ENCODE results near the gene PLAGL2.
"Not testable (repeated sequence)": the region's sequence is repeated elsewhere in the genome, so short reads cannot be mapped to it uniquely, and the experiment has no call there.

Gene PLAGL2

DNA sequence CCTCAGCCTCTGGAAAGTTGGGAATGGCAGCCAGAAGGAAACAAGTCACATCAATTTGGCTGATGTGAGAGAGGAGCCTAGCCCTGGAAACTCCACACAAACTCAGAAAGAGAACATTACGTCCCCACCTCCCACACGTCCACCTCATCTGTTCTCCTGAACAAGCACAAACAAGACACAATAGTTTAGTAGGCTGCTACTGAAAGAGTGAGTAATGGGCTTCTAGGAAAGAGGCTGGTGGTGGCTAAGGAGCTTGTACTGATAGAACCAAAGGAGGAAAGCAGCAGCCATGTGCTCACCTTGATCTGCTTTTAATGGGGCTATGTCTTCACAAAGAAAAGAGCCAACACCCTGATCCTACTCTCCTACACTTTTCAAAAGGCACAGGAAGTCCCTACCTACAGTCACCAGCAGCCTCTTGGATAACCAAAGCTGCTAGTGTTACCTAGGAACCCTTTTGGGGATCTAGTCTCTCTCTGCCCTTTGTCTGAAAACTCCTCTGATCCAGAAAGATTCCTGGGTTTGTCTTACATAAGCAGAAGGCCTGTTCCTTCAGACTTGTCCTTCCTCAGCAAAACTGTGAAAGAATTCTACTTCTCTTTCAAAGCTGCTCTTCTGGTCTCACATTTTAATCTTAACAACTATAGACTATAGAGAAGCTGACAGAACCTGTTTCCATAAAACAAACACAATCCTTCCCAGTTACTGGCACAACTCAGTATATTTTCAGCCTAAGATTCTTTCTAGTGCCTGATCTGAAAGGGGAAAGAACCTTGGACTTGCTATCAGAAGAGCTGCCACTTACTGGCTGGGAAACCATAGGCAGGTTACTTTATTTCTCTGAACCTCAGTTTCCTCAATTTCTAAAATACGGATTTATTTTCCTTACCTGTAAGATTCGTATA lies 3.1 kb downstream of the PLAGL2 start:
- peak in 1 of 2 donors; percentile 8 for DNase-seq

GRCh38 chr20:32203356-32204204 lies 4.0 kb downstream of the PLAGL2 start:
- DNase-seq: no peak

- no peak for DNase-seq
These were observed 5.6 kb downstream of the PLAGL2 start for GRCh38 chr20:32201977-32202363.

DNA sequence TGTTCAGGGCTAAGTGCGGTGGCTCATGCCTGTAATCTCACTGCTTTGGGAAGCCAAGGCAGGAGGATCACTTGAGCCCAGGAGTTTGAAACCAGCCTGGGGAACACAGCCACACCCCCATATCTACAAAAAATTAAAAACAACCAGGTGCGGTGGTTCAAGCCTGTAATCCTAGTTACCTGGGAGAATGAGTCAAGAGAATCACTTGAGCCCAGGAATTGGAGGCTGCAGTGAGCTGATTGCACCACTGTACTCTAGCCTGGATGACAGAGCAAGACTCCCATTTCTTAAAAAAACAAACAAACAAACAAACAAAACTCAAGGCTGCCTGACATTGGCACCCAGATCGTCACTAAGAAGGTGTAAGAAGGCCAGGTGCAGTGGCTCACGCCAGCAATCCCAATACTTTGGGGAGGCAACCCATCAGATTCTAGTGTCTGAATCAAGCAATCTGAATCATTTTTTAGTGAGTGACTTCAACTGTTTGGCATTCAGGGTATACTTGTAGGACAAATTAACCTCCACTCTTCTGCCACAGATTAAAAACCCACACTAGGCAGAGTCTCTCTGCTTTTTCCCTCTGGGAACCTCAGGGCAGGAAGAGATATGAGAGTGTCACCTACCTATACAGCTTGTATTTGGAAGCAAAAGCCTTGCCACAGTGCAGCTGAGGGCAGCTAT lies 6.1 kb downstream of the PLAGL2 start:
- no peak for DNase-seq

DNA sequence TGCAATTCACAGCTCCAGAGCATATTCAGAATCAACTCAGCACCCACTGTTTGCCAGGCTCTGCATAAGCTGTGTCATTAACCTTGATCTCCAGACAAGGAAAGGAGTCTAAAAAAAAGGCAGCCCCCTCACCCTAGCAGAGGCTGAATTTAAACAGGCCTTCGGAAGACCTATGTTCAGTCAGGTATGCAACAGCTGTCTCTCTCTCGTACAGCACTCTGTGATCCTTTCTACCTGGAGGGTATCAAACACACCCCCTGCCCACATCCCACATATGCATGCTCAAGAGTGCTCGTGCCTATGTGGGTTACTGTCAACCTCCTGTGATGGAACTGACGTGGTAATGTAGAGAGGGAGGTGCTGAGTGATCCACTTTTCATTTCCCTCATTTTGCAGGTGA lies 8.5 kb downstream of the PLAGL2 start:
- no peak for DNase-seq

DNA sequence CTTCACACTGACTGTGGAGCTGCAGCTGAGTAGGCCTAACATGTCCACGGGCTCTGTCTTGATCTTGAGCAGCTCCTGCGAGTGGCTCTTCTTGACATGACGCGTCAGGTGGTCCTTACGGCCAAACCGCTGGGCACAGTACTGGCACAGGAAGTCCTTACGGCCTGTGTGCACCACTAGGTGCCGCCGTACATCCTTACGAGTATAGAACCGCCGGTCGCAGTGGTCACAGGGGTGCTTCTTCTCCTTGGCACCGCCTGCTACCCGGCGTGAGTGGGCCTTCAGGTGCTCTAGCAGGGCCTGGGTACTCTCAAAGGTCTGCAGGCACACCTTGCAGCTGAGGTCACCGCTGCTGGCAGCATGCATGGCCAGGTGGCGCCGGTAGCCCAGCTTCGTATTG lies 10.4 kb downstream of the PLAGL2 start:
- not testable (repeated sequence) for DNase-seq

DNA sequence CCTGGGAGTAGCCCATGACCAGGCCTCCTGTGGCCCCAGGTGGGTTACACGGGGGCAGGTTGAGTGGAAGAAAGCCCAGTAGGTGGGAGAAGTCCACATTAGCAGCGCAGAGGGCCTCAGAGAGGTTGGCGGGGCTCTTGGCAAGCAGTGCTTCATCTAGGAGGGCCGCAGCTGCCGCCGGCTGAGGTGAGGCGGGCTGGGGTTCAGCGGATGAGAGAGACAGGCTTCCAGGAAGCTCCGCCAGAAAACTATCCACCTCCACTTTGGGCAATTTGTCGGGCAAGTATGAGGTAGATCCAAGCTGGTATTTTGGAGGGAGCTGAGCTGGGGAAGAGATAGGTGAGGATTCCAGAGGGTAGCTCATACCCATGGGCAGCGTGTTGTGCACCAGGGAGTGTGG lies 10.9 kb downstream of the PLAGL2 start:
- DNase-seq: not testable (repeated sequence)

- DNase-seq: no peak
These were observed 12.0 kb downstream of the PLAGL2 start for GRCh38 chr20:32195581-32195980.

GRCh38 chr20:32193996-32194395 lies 13.5 kb downstream of the PLAGL2 start:
- DNase-seq: no peak

GRCh38 chr20:32193336-32193735 lies 14.2 kb downstream of the PLAGL2 start:
- DNase-seq: not testable (repeated sequence)

GRCh38 chr20:32192698-32193097 lies 14.8 kb downstream of the PLAGL2 start:
- DNase-seq: no peak

GRCh38 chr20:32191873-32192272 lies 15.7 kb downstream of the PLAGL2 start:
- no peak for DNase-seq

- no peak for DNase-seq
These were observed 16.1 kb downstream of the PLAGL2 start for GRCh38 chr20:32191422-32191821.

- DNase-seq: no peak
These were observed 16.7 kb downstream of the PLAGL2 start for GRCh38 chr20:32190616-32191415.

- peak in 1 of 2 donors; percentile 11 for DNase-seq
These were observed 17.6 kb downstream of the PLAGL2 start for GRCh38 chr20:32189691-32190615.

DNA sequence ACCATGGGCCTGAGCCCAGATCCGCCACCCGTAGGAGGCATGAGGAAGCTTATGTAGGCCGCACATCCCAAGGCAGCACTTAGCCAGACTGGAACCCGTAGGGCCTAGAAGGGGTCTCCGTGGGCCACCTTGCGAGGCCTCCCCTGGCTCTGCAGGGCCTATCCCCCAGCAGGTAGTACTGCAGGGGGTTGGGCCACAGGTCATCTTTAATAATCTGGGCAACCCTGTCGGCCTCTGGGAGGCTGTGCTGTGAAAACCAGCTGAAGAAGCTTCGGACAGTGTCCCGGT lies 18.5 kb downstream of the PLAGL2 start:
- DNase-seq: no peak

DNA sequence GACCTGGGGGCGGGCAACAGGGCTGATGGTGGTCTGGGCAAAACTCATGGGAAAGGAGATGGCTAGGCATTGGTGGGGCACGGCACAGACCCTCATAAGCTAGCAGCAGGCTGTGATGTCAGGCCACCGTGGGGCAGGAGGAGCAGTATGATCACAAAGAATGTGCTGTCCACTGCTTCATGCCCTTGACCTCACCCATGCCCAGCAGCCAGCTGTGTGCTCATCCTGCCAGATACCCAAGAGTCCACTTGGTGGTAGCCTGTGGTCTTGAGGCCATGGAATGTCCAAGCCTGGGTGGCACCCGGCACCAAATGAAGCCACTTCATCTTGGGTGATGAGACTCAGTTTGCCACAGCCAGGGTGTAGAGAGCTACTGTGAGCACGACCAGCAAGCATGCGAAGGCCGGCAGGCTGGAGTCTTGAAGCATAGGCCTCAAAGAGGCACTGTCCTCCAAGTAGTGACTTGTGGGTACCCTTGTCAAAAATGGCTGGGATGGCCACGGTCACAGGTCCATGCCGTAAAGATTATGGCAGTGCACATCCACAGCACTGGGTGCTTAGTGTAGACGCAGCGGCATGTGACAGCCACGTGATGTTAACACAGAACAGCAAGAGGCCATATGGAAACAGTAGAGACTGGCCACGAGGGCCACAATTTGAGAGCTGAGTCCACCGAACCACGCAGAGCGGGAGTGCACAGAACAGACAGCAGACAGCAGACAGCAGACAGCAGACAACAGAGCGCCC lies 19.0 kb downstream of the PLAGL2 start:
- DNase-seq: no peak

DNA sequence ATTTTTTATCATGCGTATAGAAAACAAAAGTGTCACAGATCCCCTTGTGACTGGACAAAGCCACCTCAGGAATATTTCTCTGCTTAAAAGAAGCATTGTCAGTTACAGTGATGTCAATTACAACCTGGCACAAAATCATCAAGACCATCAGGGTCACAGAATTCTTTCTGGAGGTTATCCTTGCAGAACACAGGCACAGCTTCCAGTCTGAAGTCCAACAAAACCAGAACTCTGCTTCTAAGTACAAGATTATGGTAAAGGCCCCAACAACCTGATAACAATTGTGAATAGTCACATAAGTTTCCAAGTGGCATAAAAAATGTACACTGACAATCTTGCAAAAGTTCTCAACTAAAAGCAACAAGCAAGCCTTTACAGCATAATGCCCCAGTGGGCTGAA lies 21.0 kb downstream of the PLAGL2 start:
- DNase-seq: no peak

DNA sequence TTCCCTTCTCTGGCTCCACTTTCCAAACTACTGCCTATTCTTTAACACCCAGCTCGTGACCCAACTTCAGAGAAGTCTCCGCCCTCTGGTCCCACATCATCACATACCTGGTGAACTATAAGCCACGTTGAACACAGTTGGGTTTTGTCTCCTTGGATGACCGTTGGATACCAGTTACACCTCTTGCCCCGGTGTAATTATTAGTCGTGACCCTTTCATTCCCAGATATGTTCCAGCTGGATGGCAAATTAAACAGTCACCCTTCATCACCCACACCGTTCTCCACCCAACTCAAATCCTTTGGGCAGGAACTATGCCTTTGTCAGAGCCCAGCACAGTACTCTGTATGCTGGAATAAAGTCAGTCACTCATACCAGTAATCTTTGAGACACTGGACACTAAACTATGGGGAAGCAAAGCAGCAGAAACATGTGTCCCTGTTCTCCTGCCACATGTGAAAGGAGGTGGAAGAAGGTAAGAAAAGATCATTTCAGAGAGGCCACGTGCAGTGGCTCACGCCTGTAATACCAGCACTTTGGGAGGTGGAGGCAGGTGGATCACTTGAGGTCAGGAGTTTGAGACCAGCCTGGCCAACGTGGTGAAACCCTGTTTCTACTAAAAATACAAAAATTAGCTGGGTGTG lies 22.5 kb downstream of the PLAGL2 start:
- DNase-seq: no peak

Measured in hippocampal formation (tissue), 2 donors.